Measurements from ENCODE around the gene INAFM2.

Gene INAFM2

DNA sequence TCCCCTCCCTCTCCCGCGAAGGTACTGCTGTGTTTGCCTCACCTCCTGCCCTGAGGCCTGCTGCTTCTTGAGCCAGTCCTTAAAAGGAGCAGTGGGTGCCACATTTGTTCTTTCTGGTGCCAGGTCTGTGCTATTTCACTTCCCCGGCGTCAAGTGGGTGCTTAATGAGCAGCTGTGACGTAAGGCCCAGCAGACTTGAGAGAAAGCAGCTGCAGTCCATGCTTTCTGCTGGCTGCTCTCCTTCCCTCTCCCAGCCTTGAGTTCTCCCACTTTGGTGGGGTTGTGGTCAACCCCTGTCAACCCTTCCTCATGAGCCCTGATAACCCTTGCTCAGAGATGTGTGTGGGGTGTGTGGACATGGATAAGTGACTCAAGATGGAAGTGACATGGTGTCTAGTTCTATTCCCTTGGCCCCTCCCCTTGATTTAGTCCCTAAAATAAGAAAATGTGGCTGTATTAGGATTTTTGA lies 6.9 kb downstream of the INAFM2 start:
- DNase-seq = no peak

GRCh38 chr15:40331026-40331425 lies 7.5 kb downstream of the INAFM2 start:
- no peak for DNase-seq

GRCh38 chr15:40331637-40332036 lies 8.1 kb downstream of the INAFM2 start:
- no peak for DNase-seq

DNA sequence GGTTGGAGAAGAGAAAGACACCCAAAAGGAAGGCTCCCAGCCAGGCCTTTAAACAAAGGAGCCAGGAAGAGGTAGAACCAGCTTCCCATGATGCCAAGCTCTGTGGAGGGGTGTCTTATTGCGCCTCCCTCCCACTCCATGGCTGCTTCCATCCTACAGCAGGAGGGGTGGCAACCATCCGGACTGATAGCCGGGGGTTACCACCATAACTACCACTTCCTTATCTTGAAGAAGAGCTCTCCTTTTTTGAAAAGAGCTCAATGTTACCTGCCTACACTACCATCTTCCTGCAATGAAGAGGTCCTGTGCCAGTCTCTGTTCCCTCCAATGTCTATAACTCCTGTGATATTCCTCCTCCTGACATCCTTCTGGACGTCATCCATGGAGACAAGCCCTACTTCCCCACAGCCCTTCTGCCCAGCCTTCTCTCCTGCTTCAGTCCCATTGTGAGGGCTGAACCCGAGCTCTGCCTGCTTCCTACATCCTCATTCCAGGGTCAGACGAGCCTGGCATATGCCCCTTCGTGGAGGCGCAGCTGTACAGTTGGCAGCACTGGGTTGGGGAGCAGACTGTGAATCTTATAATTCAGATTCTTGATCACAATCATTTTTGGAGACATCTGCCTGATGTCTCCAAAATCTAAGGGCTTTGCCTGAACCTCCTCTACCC lies 8.8 kb downstream of the INAFM2 start:
- DNase-seq = no peak

- DNase-seq = peak; percentile 87
Observed at GRCh38 chr15:40333922-40334492, 10.5 kb downstream of the INAFM2 start.

GRCh38 chr15:40334541-40334940 lies 11.0 kb downstream of the INAFM2 start:
- no peak for DNase-seq

DNA sequence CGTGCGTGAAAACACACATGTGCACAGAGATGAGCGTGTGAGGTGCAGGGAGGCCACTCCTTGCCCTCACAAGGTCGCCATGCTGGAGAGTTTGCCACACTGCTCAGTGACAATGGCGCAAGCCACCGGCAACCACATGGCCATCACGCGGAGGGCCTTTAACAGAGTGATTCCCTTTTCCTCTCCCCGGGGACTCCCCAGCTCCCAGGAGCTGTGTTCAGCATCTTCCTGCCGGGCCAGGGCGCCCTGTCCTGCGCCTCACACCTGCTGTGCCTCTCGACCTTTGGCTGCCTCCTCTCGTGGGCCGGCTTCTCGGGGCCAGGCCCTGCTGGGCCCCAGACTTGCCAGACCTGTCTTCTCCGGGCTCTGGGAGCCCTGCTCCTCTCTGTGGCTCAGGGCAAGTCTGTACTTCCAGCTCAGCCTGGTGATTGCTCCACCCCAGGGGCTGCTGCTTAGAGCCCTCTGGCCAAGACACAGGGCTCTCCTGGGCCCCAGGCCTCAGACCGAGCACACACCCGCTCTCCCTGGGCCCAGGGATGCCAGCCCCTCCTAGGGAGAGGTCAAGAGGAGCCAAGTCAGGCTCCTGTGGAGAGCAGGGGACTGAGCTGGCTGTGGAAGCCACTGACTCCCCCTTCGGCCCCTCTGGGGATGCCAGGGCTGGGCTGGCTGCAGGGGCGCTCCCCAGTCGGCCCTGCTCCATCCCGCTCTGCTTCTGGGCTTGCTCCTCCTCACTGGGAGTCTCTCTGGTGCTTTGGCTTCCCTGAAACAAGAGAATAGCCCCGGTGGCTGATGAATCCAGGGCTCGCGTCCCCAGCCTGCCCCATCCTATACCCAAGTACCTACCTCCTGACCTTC lies 11.7 kb downstream of the INAFM2 start:
- peak; percentile 78 for DNase-seq

DNA sequence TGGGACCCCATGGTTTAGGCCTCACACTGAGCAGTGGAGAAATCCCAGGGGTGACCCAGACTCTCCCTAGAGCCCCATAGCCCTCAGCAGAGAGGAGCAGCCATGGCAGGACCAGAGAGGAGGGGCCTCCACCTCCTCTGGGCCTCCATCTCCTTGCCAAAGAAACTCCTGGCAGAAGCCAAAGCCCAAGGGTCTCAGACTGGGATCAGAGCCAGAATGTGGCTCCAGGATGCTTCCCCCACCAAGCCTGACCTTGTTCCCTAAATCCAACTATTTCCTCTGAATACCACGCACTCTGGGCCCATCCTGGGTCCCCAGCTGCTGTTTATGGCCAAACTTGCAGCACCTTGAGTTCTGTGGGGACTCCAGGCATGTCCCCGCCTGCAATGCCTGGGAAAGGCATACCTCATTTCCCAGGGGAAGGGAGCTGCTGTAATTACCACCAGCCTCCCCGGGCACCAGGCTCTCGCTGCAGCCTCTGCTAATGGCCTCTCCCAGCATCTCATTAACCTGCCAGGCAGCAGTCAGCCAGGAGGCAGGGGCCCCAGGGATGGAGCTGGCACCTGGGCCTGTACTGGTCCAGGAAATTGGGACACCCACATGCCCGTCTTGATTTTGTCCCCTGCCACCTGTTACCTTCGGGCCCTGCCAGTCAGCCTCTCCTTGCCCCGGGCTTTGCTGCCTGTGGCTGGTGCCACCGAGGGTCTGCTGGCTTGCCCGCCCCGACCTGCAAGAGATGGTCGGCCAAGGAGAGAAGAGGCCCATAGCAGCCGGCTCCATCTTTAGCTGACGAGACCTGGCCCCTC lies 12.6 kb downstream of the INAFM2 start:
- no peak for DNase-seq

- DNase-seq = no peak
Observed at GRCh38 chr15:40336744-40337122, 13.2 kb downstream of the INAFM2 start.

DNA sequence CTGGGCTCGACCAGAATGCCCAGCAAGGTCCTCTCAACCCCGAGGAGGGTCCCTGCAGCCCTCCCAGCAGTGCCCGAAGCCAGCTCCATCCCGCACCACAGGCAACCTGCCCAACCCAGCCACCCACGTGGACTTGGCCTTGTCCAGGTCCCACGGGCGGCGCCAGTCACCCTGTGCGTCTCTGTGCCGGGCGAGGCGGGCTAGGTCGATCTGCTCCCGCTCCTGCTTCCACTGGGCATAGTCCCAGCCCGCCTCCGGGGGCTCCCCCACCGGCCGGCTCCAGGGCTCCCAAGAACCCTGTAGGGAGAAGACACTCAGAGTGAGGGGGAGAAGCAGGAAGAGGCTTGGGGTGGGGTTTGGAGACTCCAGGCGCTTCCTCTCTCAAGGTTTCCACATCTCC lies 14.1 kb downstream of the INAFM2 start:
- DNase-seq = no peak

DNA sequence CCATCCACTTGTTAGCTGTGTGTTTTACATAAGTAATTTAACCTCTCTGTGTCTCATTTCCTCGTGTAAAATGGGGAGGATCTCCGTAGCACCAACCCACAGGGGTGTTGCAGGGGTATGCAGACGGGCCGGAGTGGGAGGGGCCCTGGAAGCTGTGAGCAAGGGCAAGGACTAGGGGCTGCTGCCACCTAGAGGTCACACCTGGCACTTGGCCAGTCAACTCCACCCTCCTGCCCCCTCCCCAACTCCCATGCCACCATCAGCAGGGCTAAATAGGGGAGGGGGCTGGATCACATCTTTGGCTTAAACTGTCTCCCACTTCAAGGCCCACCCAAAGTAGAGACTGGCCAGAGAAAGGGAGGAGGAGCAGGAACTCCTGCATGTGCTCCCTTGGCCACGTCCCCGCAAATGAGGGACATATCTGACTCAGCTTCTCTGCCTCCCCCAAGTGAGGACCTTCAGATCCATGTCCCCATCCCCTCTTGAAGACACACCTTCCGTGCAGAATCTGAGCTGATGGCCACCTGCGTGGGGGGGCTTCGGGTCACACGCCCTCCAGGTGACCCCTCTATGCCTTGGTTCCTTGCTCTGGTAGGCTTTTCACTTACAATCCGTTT lies 14.7 kb downstream of the INAFM2 start:
- peak; percentile 89 for DNase-seq

- DNase-seq = peak; percentile 92
Observed at GRCh38 chr15:40338921-40339620, 15.6 kb downstream of the INAFM2 start.

- no peak for DNase-seq
Observed at GRCh38 chr15:40339621-40339945, 16.1 kb downstream of the INAFM2 start.

DNA sequence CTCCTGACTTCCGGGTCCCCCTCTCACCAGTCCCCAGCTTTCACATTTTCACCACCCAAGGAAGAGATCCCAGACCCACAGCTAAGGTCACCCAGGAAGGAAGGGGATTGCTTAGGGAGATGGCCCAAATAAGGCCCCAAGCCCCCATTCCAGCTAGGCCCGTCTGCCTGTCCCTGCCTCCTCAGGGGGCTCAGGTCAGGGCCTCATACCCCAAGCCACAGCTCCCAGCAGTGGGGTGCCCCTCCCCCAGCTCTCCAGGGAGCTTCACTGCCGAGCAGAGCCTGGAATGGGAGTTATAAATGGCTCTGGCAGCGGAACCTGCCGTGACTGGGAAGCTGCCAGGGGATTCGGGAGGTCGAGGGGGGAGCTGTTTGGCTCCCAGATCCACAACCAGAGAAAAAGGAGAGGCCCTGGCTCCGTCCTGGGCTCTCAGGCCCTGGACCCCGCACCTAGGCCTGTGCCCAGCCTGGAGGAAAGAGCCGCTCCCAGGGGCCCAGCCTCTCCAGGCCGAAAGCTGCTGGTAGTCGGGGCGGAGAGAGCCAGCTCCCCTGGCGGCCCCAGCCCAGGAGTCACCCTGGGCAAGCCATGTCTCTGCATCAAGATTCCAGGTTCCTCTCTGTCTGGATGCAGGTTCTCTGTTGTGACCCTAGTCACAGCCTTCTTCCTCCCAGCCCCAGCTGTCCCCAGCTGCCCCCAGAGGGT lies 16.7 kb downstream of the INAFM2 start:
- DNase-seq = no peak

GRCh38 chr15:40340740-40341400 lies 17.4 kb downstream of the INAFM2 start, which contains the start of gene CCDC9B:
Gene CCDC9B, minus strand, starts transcription at chr15:40340939. Its CDS starts 120 bp downstream, at chr15:40340819.
- DNase-seq = no peak

- no peak for DNase-seq
Observed at GRCh38 chr15:40342416-40343320, 19.2 kb downstream of the INAFM2 start.

GRCh38 chr15:40343512-40343911 lies 20.0 kb downstream of the INAFM2 start:
- DNase-seq = no peak

DNA sequence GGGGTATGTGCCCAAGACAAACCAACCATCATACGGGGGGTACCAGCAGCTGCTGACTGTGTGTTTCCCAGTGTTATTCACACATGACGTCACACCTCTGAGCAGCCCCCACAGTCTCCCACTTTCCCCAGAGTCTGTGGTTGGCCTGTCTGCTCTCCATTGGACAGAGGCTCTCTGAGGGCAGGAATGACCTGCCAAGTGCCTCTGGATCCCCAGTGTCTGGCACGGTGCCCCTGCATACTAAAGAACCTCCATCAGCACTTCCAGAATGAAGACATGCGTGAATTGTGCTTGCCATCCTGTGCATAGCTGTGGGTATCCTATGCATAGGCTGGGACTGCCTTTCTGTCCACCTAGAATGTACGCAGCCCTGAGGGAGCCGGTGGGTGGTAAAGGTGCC lies 20.7 kb downstream of the INAFM2 start:
- DNase-seq = no peak

- no peak for DNase-seq
Observed at GRCh38 chr15:40344631-40345120, 21.2 kb downstream of the INAFM2 start.
